ENCODE results near the gene ENOPH1. TPM values are rescaled to one million over a fixed set of nuclear protein-coding genes. Genes with fewer than 3 reads are reported as not detected.

The ENOPH1 gene
- total and polyA plus RNA-seq, 9 of the 15 experiments (the other 6 are each of a cell fraction or from before 2014, with no cell fraction given), result 29.8 to 71.4 (median 48.9) TPM

GRCh38 chr4:82462415-82462831, 32.0 kb downstream of the ENOPH1 start (continued):
- TF ChIP-seq RCOR1 (IDR thresholded peaks at IDR 0.05; ENCODE audit: borderline replicate concordance in 1 of 2, low read depth in 2 of 2, low read length in 2 of 2), result 0 out of 4 replicates have a peak, but pooled peaks of 1 of the 2 experiments have one; percentile 29
- no peak for TF ChIP-seq GMEB1 (CRISPR knock-in tag; IDR thresholded peaks at IDR 0.05)

GRCh38 chr4:82463221-82463620, 32.8 kb downstream of the ENOPH1 start:
- Histone ChIP-seq H3K79me2 (ENCODE audit: control insufficient read depth, insufficient read depth, low read length) (no peaks in the 10 kb centered on the region), H3K9me1 (ENCODE audit: control insufficient read depth, insufficient read depth, low read length) (no peaks in the 10 kb centered on the region), H3K9ac (ENCODE audit: insufficient read depth in 1 of 2, low read depth in 2 of 2, low read length in 2 of 2) (no peak overlapping the region), H3K27me3 (ENCODE audit: control insufficient read depth in 2 of 2, insufficient read depth in 2 of 2, low read length in 2 of 2) (no peaks in the 10 kb centered on the region), H4K20me1 (replicated peaks; ENCODE audit: control insufficient read depth, insufficient read depth, low read length) (no peaks in the 10 kb centered on the region), H3K27ac (ENCODE audit: extremely low read depth, low read depth, low read length) (no peak overlapping the region), H3K4me2 (ENCODE audit: insufficient read depth, low read length) (no peak overlapping the region), H3K9me3 (replicated peaks; ENCODE audit: control insufficient read depth, insufficient read depth, low read depth, low read length) (no peaks in the 10 kb centered on the region), H3K36me3 (ENCODE audit: control insufficient read depth, insufficient read depth, low read length) (peaks cover 53% of the 10 kb centered on the region), H3K4me3 (no peak overlapping the region), H2AFZ (ENCODE audit: low read depth, low read length) (no peak overlapping the region), H3K4me1 (replicated peaks in 1 of 2; ENCODE audit: control insufficient read depth in 2 of 2, insufficient read depth in 2 of 2, low read length in 2 of 2) (no peaks in the 10 kb centered on the region)
- no peak for ATAC-seq
- in situ Hi-C loops (cut with MboI), result no loop called here
- CTCF ChIA-PET (ENCODE audit: low intra/inter-chr PET ratio), result interaction anchor here (0.5 to 2.2 kb wide), 2 partner anchors 276 to 792 kb away, joined by 3 to 27 read pairs; no protein-coding TSS in a partner anchor
- no peak for FAIRE-seq
- BruUV-seq (replicated peaks), result no TSS peak
- intact Hi-C loops (cut with micrococcal nuclease), result loop anchor here (5.0 to 10.0 kb wide), 2 partner anchors 139 to 188 kb away; no protein-coding TSS in a partner anchor
- no peak for DNase-seq (ENCODE audit: extremely low read depth in 1 of 4, low spot score in 3 of 4)
- TF ChIP-seq RBBP5 (IDR thresholded peaks at IDR 0.05; ENCODE audit: borderline replicate concordance, insufficient read depth, low read length, poor library complexity, severe bottlenecking) (no peak), CHAMP1 (IDR thresholded peaks at IDR 0.05) (no peak), E2F8 (IDR thresholded peaks at IDR 0.05; ENCODE audit: low read depth, partially characterized antibody) (no peak), LARP7 (IDR thresholded peaks at IDR 0.05) (no peak), ETV5 (CRISPR knock-in tag; IDR thresholded peaks at IDR 0.05; ENCODE audit: low read depth) (no peak), ZNF699 (CRISPR knock-in tag; IDR thresholded peaks at IDR 0.05; ENCODE audit: insufficient replicate concordance) (no peak), HDAC1 (IDR thresholded peaks at IDR 0.05) (no peak), KLF6 (CRISPR knock-in tag; IDR thresholded peaks at IDR 0.05; ENCODE audit: borderline replicate concordance) (no peak), ZNF431 (CRISPR knock-in tag; IDR thresholded peaks at IDR 0.05) (no peak), HNRNPUL1 (IDR thresholded peaks at IDR 0.05; ENCODE audit: low read length) (no peak), FOS (IDR thresholded peaks at IDR 0.05; ENCODE audit: extremely low read depth, insufficient read length) (no peak)
- WGBS (ENCODE audit: insufficient coverage, low coverage, missing lambda C conversion rate), result 100% methylated on average over 1 of the region's 1 CpG
- POLR2A ChIA-PET, result no interaction called here
